Fibroblast of villous mesenchyme (primary cell): ENCODE results near the gene MCEMP1. TPM values are rescaled to one million over a fixed set of nuclear protein-coding genes. Genes with fewer than 3 reads are reported as not detected.

Experiments used
- DNase-seq: peaks from one replicate; pipeline ENCODE4 v3.0.0-alpha.2; 2010; ENCODE audit warnings: low read depth
- H3K4me3 ChIP-seq: 2 replicates; pipeline ENCODE4 v1.5.1; 2011; ENCODE audit warnings: low read depth, mild to moderate bottlenecking, low read length
- total RNA-seq: library from RNA; depleted of rRNA; stranded (reverse); fragments of >200 nt; gene quantifications from 2 replicates; pipeline ENCODE4 v1.2.3, GENCODE V29; 2012
- TF ChIP-seq, protein P1 (sequence below): IDR thresholded peaks from 2 replicates; pipeline ENCODE4 v1.5.1; 2012; ENCODE audit warnings: low read depth, mild to moderate bottlenecking, low read length; ENCODE audit not compliant: insufficient read depth

Gene MCEMP1
- total RNA-seq, 1 donor: not detected

- TF ChIP-seq, protein P1, sequence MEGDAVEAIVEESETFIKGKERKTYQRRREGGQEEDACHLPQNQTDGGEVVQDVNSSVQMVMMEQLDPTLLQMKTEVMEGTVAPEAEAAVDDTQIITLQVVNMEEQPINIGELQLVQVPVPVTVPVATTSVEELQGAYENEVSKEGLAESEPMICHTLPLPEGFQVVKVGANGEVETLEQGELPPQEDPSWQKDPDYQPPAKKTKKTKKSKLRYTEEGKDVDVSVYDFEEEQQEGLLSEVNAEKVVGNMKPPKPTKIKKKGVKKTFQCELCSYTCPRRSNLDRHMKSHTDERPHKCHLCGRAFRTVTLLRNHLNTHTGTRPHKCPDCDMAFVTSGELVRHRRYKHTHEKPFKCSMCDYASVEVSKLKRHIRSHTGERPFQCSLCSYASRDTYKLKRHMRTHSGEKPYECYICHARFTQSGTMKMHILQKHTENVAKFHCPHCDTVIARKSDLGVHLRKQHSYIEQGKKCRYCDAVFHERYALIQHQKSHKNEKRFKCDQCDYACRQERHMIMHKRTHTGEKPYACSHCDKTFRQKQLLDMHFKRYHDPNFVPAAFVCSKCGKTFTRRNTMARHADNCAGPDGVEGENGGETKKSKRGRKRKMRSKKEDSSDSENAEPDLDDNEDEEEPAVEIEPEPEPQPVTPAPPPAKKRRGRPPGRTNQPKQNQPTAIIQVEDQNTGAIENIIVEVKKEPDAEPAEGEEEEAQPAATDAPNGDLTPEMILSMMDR: no peak
- H3K4me3 ChIP-seq: no peak overlapping the region
- no peak for DNase-seq
Observed at GRCh38 chr19:7694499-7694898, 17.6 kb downstream of the MCEMP1 start.

- TF ChIP-seq, protein P1: no peak
- DNase-seq: no peak
- no peak overlapping the region for H3K4me3 ChIP-seq
Observed at GRCh38 chr19:7697721-7698287, 20.9 kb downstream of the MCEMP1 start.

GRCh38 chr19:7698583-7698982, 21.7 kb downstream of the MCEMP1 start:
- DNase-seq: no peak
- TF ChIP-seq, protein P1: no peak
- H3K4me3 ChIP-seq: no peak overlapping the region

DNA sequence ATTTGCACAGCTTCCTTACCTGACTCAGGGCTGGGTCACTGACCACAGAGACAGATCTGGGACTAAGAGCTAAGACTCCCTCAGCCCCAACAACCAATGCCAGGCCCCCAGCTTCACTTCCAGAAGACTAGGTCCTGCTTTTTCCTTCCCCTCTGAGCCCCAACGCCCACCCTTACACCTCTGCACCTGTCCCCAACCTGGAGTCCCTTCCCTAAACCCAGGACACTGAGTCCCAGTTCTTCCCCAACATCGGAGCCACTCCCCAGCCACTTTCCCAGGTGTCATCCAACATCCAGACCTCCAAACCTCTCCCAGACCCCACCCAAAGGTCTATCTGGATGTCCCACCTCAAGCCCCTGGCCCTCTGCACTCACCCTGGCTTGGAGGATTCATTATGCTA, 22.1 kb downstream of the MCEMP1 start:
- no peak for DNase-seq
- TF ChIP-seq, protein P1: no peak
- no peak overlapping the region for H3K4me3 ChIP-seq

GRCh38 chr19:7699417-7700401, 22.8 kb downstream of the MCEMP1 start:
- TF ChIP-seq, protein P1: no peak
- H3K4me3 ChIP-seq: no peak overlapping the region
- DNase-seq: no peak

DNA sequence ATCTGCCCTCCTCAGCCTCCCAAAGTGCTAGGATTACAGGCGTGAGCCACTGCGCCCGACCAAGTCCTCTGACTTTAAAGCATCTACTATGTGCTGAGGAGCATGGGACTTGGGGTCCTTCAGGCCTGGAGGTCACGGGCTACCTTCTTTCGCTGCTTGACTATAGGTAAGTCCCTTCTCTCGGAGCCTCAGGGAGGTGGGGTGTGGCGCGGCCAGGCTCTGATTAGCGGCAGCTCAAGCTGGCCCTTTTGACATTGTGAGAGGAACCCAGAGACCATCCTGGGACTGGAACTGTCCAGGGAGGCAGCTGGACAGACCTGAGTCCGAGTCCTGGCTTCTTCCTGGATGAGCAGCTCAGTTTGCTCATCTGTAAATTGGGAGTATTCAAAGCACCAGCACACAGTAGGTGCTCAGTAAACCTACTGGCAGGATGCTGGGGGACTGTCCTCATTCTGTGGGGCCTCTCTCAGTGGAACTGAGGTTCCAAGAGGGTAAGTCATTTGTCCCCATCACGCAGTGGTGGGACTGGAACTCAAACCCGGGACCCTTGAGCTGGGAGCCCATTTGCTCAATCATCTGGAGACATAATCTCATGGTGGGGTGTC, 24.3 kb downstream of the MCEMP1 start:
- TF ChIP-seq, protein P1: no peak
- H3K4me3 ChIP-seq: no peak overlapping the region
- no peak for DNase-seq
